H1 (cell line): ENCODE measurements around the gene SLC24A3. TPM values are rescaled to one million over a fixed set of nuclear protein-coding genes. Genes with fewer than 3 reads are reported as not detected.

Experiments
- BACH1 ChIP-seq: IDR thresholded peaks from 2 replicates; pipeline ENCODE4 v1.6.1; 2012; ENCODE audit warnings: low read length, improper control_type of control experiment
- CEBPB ChIP-seq: IDR thresholded peaks from 2 replicates; pipeline ENCODE4 v1.6.1; 2012; ENCODE audit warnings: low read depth, low read length
- CTBP2 ChIP-seq: IDR thresholded peaks from 2 replicates; pipeline ENCODE4 v1.7.0; 2011; ENCODE audit warnings: borderline replicate concordance, mild to moderate bottlenecking, moderate library complexity, mixed read lengths, low read length; ENCODE audit not compliant: insufficient read depth, insufficient read length
- JUND ChIP-seq: IDR thresholded peaks from 2 replicates; pipeline ENCODE4 v1.6.1; 2011; ENCODE audit warnings: mild to moderate bottlenecking, improper control_type of control experiment, low read length
- KDM4A ChIP-seq: IDR thresholded peaks from one replicate; pipeline ENCODE4 v1.7.1; 2012; ENCODE audit warnings: low read depth, mild to moderate bottlenecking, moderate library complexity, low read length, inconsistent platforms; ENCODE audit not compliant: severe bottlenecking
- YY1 ChIP-seq: IDR thresholded peaks from 2 replicates; pipeline ENCODE4 v1.6.1; 2011; ENCODE audit warnings: low read depth, mild to moderate bottlenecking, low read length
- polyA plus RNA-seq, 7 experiments: library from polyadenylated mRNA; depleted of rRNA in 3 of 7; stranded (reverse) in 5 of 7; unstranded in 2 of 7; fragments of >200 nt in 5 of 7; fragments of 200-250 nt in 2 of 7; gene quantifications; 1 replicate in 5 of 7; 2 replicates in 1 of 7; 4 replicates in 1 of 7; pipeline versions ENCODE4 v1.2.1 to v1.2.3, GENCODE V29; 2011 to 2013; ENCODE audit warnings: missing spikeins in 2 of 7, mixed read lengths in 2 of 7
- total RNA-seq: library from RNA; stranded (reverse); fragmentation: NEBNext Ultra II Directional; extraction: Animal tissue kit (Norgen Biotek cat#: 25700); gene quantifications from 2 replicates; pipeline ENCODE4 v1.2.1, GENCODE V29; 2021
- TF ChIP-seq, protein P1 (sequence below): fragments of 300-600 bp; sonication (generic); IDR thresholded peaks from 2 replicates; pipeline ENCODE4 v1.7.1; 2012; ENCODE audit warnings: low read length, moderate library complexity, mild to moderate bottlenecking, inconsistent platforms; ENCODE audit not compliant: insufficient replicate concordance

The SLC24A3 gene
- total and polyA plus RNA-seq, 2 of the 8 experiments (the other 6 are each of a cell fraction or from before 2014, with no cell fraction given), result 4.5 to 6.3 TPM

DNA sequence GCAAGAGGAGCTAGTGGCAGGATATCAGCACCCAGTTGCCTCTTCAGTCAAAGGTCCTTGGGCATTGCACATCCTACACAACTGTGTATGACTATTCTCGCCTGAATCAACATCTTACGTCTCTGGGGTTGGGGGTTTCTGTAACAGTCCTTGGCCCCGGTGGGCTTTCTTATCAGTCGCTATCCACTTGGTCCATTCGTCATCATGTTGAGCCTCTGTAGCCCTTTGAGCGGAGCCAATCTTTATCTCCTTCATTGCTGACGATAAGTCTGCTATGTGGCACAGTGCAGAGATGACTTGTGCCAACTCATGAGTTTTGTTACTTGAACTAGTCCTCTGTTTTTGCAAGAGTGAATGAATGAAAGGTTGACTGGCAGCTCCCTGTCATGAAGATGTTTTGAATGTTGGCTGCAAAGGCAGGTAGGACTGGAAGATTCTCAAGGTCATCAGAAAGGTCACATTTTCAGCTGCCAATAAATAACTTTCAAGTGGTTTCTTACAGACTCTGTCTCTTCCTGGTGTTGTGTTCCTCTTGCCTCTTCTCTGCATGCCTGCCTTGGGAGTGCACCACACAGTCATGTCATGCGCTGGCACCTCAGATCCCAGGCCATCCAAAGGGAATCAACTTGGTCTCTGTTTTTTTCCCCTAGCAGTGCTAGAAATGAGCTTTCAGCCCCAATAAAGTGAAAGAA lies 238.9 kb downstream of the SLC24A3 start (continued):
- TF ChIP-seq, protein P1, sequence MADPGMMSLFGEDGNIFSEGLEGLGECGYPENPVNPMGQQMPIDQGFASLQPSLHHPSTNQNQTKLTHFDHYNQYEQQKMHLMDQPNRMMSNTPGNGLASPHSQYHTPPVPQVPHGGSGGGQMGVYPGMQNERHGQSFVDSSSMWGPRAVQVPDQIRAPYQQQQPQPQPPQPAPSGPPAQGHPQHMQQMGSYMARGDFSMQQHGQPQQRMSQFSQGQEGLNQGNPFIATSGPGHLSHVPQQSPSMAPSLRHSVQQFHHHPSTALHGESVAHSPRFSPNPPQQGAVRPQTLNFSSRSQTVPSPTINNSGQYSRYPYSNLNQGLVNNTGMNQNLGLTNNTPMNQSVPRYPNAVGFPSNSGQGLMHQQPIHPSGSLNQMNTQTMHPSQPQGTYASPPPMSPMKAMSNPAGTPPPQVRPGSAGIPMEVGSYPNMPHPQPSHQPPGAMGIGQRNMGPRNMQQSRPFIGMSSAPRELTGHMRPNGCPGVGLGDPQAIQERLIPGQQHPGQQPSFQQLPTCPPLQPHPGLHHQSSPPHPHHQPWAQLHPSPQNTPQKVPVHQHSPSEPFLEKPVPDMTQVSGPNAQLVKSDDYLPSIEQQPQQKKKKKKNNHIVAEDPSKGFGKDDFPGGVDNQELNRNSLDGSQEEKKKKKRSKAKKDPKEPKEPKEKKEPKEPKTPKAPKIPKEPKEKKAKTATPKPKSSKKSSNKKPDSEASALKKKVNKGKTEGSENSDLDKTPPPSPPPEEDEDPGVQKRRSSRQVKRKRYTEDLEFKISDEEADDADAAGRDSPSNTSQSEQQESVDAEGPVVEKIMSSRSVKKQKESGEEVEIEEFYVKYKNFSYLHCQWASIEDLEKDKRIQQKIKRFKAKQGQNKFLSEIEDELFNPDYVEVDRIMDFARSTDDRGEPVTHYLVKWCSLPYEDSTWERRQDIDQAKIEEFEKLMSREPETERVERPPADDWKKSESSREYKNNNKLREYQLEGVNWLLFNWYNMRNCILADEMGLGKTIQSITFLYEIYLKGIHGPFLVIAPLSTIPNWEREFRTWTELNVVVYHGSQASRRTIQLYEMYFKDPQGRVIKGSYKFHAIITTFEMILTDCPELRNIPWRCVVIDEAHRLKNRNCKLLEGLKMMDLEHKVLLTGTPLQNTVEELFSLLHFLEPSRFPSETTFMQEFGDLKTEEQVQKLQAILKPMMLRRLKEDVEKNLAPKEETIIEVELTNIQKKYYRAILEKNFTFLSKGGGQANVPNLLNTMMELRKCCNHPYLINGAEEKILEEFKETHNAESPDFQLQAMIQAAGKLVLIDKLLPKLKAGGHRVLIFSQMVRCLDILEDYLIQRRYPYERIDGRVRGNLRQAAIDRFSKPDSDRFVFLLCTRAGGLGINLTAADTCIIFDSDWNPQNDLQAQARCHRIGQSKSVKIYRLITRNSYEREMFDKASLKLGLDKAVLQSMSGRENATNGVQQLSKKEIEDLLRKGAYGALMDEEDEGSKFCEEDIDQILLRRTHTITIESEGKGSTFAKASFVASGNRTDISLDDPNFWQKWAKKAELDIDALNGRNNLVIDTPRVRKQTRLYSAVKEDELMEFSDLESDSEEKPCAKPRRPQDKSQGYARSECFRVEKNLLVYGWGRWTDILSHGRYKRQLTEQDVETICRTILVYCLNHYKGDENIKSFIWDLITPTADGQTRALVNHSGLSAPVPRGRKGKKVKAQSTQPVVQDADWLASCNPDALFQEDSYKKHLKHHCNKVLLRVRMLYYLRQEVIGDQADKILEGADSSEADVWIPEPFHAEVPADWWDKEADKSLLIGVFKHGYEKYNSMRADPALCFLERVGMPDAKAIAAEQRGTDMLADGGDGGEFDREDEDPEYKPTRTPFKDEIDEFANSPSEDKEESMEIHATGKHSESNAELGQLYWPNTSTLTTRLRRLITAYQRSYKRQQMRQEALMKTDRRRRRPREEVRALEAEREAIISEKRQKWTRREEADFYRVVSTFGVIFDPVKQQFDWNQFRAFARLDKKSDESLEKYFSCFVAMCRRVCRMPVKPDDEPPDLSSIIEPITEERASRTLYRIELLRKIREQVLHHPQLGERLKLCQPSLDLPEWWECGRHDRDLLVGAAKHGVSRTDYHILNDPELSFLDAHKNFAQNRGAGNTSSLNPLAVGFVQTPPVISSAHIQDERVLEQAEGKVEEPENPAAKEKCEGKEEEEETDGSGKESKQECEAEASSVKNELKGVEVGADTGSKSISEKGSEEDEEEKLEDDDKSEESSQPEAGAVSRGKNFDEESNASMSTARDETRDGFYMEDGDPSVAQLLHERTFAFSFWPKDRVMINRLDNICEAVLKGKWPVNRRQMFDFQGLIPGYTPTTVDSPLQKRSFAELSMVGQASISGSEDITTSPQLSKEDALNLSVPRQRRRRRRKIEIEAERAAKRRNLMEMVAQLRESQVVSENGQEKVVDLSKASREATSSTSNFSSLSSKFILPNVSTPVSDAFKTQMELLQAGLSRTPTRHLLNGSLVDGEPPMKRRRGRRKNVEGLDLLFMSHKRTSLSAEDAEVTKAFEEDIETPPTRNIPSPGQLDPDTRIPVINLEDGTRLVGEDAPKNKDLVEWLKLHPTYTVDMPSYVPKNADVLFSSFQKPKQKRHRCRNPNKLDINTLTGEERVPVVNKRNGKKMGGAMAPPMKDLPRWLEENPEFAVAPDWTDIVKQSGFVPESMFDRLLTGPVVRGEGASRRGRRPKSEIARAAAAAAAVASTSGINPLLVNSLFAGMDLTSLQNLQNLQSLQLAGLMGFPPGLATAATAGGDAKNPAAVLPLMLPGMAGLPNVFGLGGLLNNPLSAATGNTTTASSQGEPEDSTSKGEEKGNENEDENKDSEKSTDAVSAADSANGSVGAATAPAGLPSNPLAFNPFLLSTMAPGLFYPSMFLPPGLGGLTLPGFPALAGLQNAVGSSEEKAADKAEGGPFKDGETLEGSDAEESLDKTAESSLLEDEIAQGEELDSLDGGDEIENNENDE, result no peak
- TF ChIP-seq CEBPB (no peak), JUND (no peak), CTBP2 (no peak), BACH1 (no peak), KDM4A (no peak), YY1 (no peak)
